ENCODE data around the gene PCDH18. TPM values are rescaled to one million over a fixed set of nuclear protein-coding genes. Genes with fewer than 3 reads are reported as not detected.

PCDH18 gene
- total and polyA plus RNA-seq, 2 of the 13 experiments (the other 11 are each of a cell fraction or from before 2014, with no cell fraction given), result not detected

- ChIA-PET POLR2A (no interaction called here), CTCF (ENCODE audit: low intra/inter-chr PET ratio, low total read pairs) (no interaction called here)
- in situ Hi-C loops (cut with HindIII; ENCODE audit: extremely low pct_ligation_motif_present, low pct_unique_long_range_greater_than_20kb), result no loop called here
- WGBS (ENCODE audit: low lambda C conversion rate), result 2% methylated on average over 1 of the region's 1 CpG
- FAIRE-seq, result no peak
- Histone ChIP-seq H3K36me3 (replicated peaks in 1 of 2; ENCODE audit: control insufficient read depth in 1 of 2, insufficient read depth in 2 of 2, low read length in 2 of 2) (no peaks in the 10 kb centered on the region), H3K9ac (ENCODE audit: insufficient read depth, low read depth, low read length) (no peak overlapping the region), H3K27ac (ENCODE audit: extremely low read length, insufficient read depth, low read length) (no peak overlapping the region), H3K27me3 (ENCODE audit: control insufficient read depth in 1 of 2, insufficient read depth in 2 of 2, low read length in 2 of 2) (peaks cover 0 to 3% of the 10 kb centered on the region in 2 experiments; a peak in 1 of 5 replicates), H4K20me1 (ENCODE audit: insufficient read depth, low read length) (no peaks in the 10 kb centered on the region), H2AFZ (ENCODE audit: low read length) (no peak overlapping the region), H3K9me3 (ENCODE audit: low read length) (no peaks in the 10 kb centered on the region), H3K4me3 (replicated peaks in 1 of 3; ENCODE audit: insufficient read depth in 1 of 3, low read depth in 2 of 3, low read length in 3 of 3) (no peak overlapping the region), H3K4me2 (ENCODE audit: low read depth, low read length) (no peak overlapping the region), H3K79me2 (ENCODE audit: insufficient read depth, low read length) (no peaks in the 10 kb centered on the region), H3K4me1 (ENCODE audit: insufficient read depth, low read length) (no peaks in the 10 kb centered on the region)
- BruUV-seq (replicated peaks), result no TSS peak
- ATAC-seq, result no peak
- TF ChIP-seq MXD4 (CRISPR knock-in tag; IDR thresholded peaks at IDR 0.05), result no peak
- TF ChIP-seq RFXAP (CRISPR knock-in tag; IDR thresholded peaks at IDR 0.05; ENCODE audit: borderline replicate concordance), result no peak
- no peak for TF ChIP-seq EHMT2 (IDR thresholded peaks at IDR 0.05; ENCODE audit: borderline replicate concordance, low read depth, low read length)
- no peak for TF ChIP-seq ZNF598 (CRISPR knock-in tag; IDR thresholded peaks at IDR 0.05; ENCODE audit: borderline replicate concordance)
- no peak for TF ChIP-seq RAD21 (CRISPR knock-in tag; IDR thresholded peaks at IDR 0.05)
- TF ChIP-seq ZNF761 (CRISPR knock-in tag; conservative IDR thresholded peaks at IDR 0.05), result no peak
- TF ChIP-seq ZNF33B (CRISPR knock-in tag; IDR thresholded peaks at IDR 0.05), result no peak
- TF ChIP-seq ZNF251 (CRISPR knock-in tag; IDR thresholded peaks at IDR 0.05), result no peak
- no peak for TF ChIP-seq ZNF318 (CRISPR knock-in tag; IDR thresholded peaks at IDR 0.05)
- no peak for TF ChIP-seq DZIP1 (CRISPR knock-in tag; IDR thresholded peaks at IDR 0.05)
- TF ChIP-seq SNRNP70 (IDR thresholded peaks at IDR 0.05; ENCODE audit: low read depth, low read length), result no peak
- no peak for TF ChIP-seq ZNF644 (CRISPR knock-in tag; IDR thresholded peaks at IDR 0.05; ENCODE audit: low read depth)
- no peak for TF ChIP-seq HNRNPLL (IDR thresholded peaks at IDR 0.05; ENCODE audit: low read depth, low read length, poor library complexity, severe bottlenecking)
- TF ChIP-seq IRF9 (CRISPR knock-in tag; IDR thresholded peaks at IDR 0.05; ENCODE audit: borderline replicate concordance), result no peak
- DNase-seq (ENCODE audit: low spot score), result no peak
- intact Hi-C loops (cut with micrococcal nuclease; ENCODE audit: unreplicated experiment), result no loop called here
These were observed 2.2 kb upstream of the PCDH18 start for GRCh38 chr4:137534516-137534915.
